Nephron progenitor cell (in vitro differentiated cells): Measurements from ENCODE around the gene SERF2.
A peak's percentile ranks its signal among the peaks of the same experiment; 100 is the strongest.
"Not testable (repeated sequence)": the region's sequence is repeated elsewhere in the genome, so short reads cannot be mapped to it uniquely, and the experiment has no call there.

ENCODE experiments used
- DNase-seq: peaks from one replicate; pipeline ENCODE4 v3.0.0; 2021
- H3K27ac Mint-ChIP-seq: 2 replicates; pipeline ENCODE4 v1.8.0; 2021; ENCODE audit warnings: mild to moderate bottlenecking, moderate library complexity, mixed read lengths
- H3K27me3 Mint-ChIP-seq: 2 replicates; pipeline ENCODE4 v1.8.0; 2021; ENCODE audit warnings: mild to moderate bottlenecking, low read depth, mixed read lengths; ENCODE audit not compliant: poor library complexity
- H3K36me3 Mint-ChIP-seq: 2 replicates; pipeline ENCODE4 v1.8.0; 2021; ENCODE audit warnings: low read depth, mixed read lengths
- H3K4me1 Mint-ChIP-seq: 2 replicates; pipeline ENCODE4 v1.8.0; 2021; ENCODE audit warnings: mixed read lengths
- H3K4me3 Mint-ChIP-seq: 2 replicates; pipeline ENCODE4 v1.8.0; 2021; ENCODE audit warnings: mild to moderate bottlenecking, moderate library complexity, mixed read lengths
- H3K9me3 Mint-ChIP-seq: 2 replicates; pipeline ENCODE4 v1.8.0; 2021; ENCODE audit warnings: mild to moderate bottlenecking, moderate library complexity, mixed read lengths
- CTCF ChIP-seq: fragments of 200-600 bp; sonication (generic); IDR thresholded peaks from 2 replicates; pipeline ENCODE4 v1.5.0; 2021; ENCODE audit warnings: antibody characterized with exemption

The SERF2 gene

GRCh38 chr15:43826029-43826507 is 33.9 kb downstream of the SERF2 start:
- peaks cover 5% of the 10 kb centered on the region for H3K27me3 Mint-ChIP-seq
- H3K36me3 Mint-ChIP-seq = peaks cover 39% of the 10 kb centered on the region
- H3K9me3 Mint-ChIP-seq = peaks cover 20% of the 10 kb centered on the region
- H3K27ac Mint-ChIP-seq = no peak overlapping the region
- TF ChIP-seq CTCF = no peak
- H3K4me3 Mint-ChIP-seq = peak overlapping the region; percentile 79
- peaks cover 34% of the 10 kb centered on the region for H3K4me1 Mint-ChIP-seq
- DNase-seq = no peak

- H3K36me3 Mint-ChIP-seq = peaks cover 35% of the 10 kb centered on the region
- no peak for TF ChIP-seq CTCF
- DNase-seq = peak; percentile 76
- H3K4me1 Mint-ChIP-seq = peaks cover 33% of the 10 kb centered on the region
- peaks cover 5% of the 10 kb centered on the region for H3K27me3 Mint-ChIP-seq
- peaks cover 20% of the 10 kb centered on the region for H3K9me3 Mint-ChIP-seq
- H3K27ac Mint-ChIP-seq = no peak within 1 kb of the TSS
- H3K4me3 Mint-ChIP-seq = peak within 1 kb of the TSS; percentile 79
Measured at GRCh38 chr15:43826508-43827341, 34.6 kb downstream of the SERF2 start, which contains the start of gene WDR76. TSS of gene WDR76 (plus strand) at chr15:43827002. CDS start at chr15:43827033, 31 bp downstream.

GRCh38 chr15:43828061-43828657 is 36.0 kb downstream of the SERF2 start:
- Mint-ChIP-seq H3K4me1 (peaks cover 36% of the 10 kb centered on the region), H3K36me3 (peaks cover 38% of the 10 kb centered on the region), H3K27me3 (peaks cover 5% of the 10 kb centered on the region), H3K4me3 (peak overlapping the region; percentile 79), H3K9me3 (peaks cover 20% of the 10 kb centered on the region), H3K27ac (peak overlapping the region; percentile 39)
- DNase-seq = no peak
- TF ChIP-seq CTCF = no peak

GRCh38 chr15:43829951-43830540 is 37.9 kb downstream of the SERF2 start:
- Mint-ChIP-seq H3K9me3 (peaks cover 12% of the 10 kb centered on the region), H3K36me3 (peaks cover 42% of the 10 kb centered on the region), H3K4me1 (peaks cover 29% of the 10 kb centered on the region)
- H3K27me3 Mint-ChIP-seq, H3K27ac Mint-ChIP-seq, H3K4me3 Mint-ChIP-seq, DNase-seq: not testable (repeated sequence)

GRCh38 chr15:43830691-43831275 is 38.7 kb downstream of the SERF2 start:
- H3K36me3 Mint-ChIP-seq = peaks cover 46% of the 10 kb centered on the region
- not testable (repeated sequence) for H3K9me3 Mint-ChIP-seq, H3K4me3 Mint-ChIP-seq, H3K27ac Mint-ChIP-seq, H3K27me3 Mint-ChIP-seq, DNase-seq
- peaks cover 29% of the 10 kb centered on the region for H3K4me1 Mint-ChIP-seq

- H3K9me3 Mint-ChIP-seq, H3K4me3 Mint-ChIP-seq, H3K27ac Mint-ChIP-seq, H3K27me3 Mint-ChIP-seq, DNase-seq: not testable (repeated sequence)
- Mint-ChIP-seq H3K36me3 (peaks cover 51% of the 10 kb centered on the region), H3K4me1 (peaks cover 29% of the 10 kb centered on the region)
Measured at GRCh38 chr15:43831519-43832052, 39.5 kb downstream of the SERF2 start.

- not testable (repeated sequence) for H3K27me3 Mint-ChIP-seq, DNase-seq, H3K4me3 Mint-ChIP-seq, H3K9me3 Mint-ChIP-seq
- peaks cover 51% of the 10 kb centered on the region for H3K36me3 Mint-ChIP-seq
- peak overlapping the region; percentile 47 for H3K27ac Mint-ChIP-seq
- H3K4me1 Mint-ChIP-seq = peaks cover 21% of the 10 kb centered on the region
Measured at GRCh38 chr15:43832485-43832884, 40.4 kb downstream of the SERF2 start.
